CD14-positive monocyte (primary cell): Measurements from ENCODE around the gene ANGPTL4. TPM values are rescaled to one million over a fixed set of nuclear protein-coding genes. Genes with fewer than 3 reads are reported as not detected.
A peak's percentile ranks its signal among the peaks of the same experiment; 100 is the strongest.
"Not testable (repeated sequence)": the region's sequence is repeated elsewhere in the genome, so short reads cannot be mapped to it uniquely, and the experiment has no call there.

Source experiments
- DNase-seq, 3 donors: peaks; one replicate each; pipeline ENCODE4 v3.0.0-alpha.2; 2011 to 2022
- H2AFZ ChIP-seq: 2 replicates; pipeline ENCODE4 v1.6.0; 2012; ENCODE audit warnings: mild to moderate bottlenecking, low read depth, low read length, inconsistent platforms; ENCODE audit not compliant: insufficient read depth, poor library complexity, severe bottlenecking
- H3K27ac ChIP-seq, 2 donors: 1 replicate in 1 of 2; 2 replicates in 1 of 2; pipeline ENCODE4 v1.5.1; 2012 to 2013; ENCODE audit warnings: low read length in 2 of 2, control low read depth in 1 of 2, inconsistent platforms in 1 of 2, low read depth in 1 of 2, mild to moderate bottlenecking in 1 of 2
- H3K27me3 ChIP-seq, 2 donors: one replicate each; pipeline versions ENCODE4 v1.6.0 to v1.6.1; 2011 to 2013; ENCODE audit warnings: low read length in 2 of 2; ENCODE audit not compliant: control insufficient read depth in 2 of 2, insufficient read depth in 2 of 2
- H3K36me3 ChIP-seq, 2 donors: replicated peaks in 1 of 2; 1 replicate in 1 of 2; 2 replicates in 1 of 2; pipeline versions ENCODE4 v1.5.1 to v1.6.1; 2012 to 2013; ENCODE audit warnings: low read length in 2 of 2, control low read depth in 1 of 2, inconsistent platforms in 1 of 2, mild to moderate bottlenecking in 1 of 2; ENCODE audit not compliant: insufficient read depth in 2 of 2, control insufficient read depth in 1 of 2
- H3K4me1 ChIP-seq, 2 donors: 1 replicate in 1 of 2; 2 replicates in 1 of 2; pipeline versions ENCODE4 v1.5.1 to v1.6.1; 2012 to 2013; ENCODE audit warnings: low read length in 2 of 2, control low read depth in 1 of 2, inconsistent platforms in 1 of 2, mild to moderate bottlenecking in 1 of 2, moderate library complexity in 1 of 2; ENCODE audit not compliant: insufficient read depth in 2 of 2, control insufficient read depth in 1 of 2
- H3K4me2 ChIP-seq: replicated peaks from 2 replicates; pipeline ENCODE3; 2012; ENCODE audit warnings: low read length, moderate library complexity, mild to moderate bottlenecking; ENCODE audit not compliant: poor library complexity, severe bottlenecking; ENCODE audit errors: extremely low read depth
- H3K4me3 ChIP-seq, 3 experiments: fragments of 200-600 bp in 1 of 3; sonication (generic) in 1 of 3; replicated peaks in 1 of 3; 1 replicate in 2 of 3; 2 replicates in 1 of 3; pipeline ENCODE4 v1.5.1; 2011 to 2013; ENCODE audit warnings: low read length in 3 of 3, mild to moderate bottlenecking in 3 of 3, control low read depth in 2 of 3, low read depth in 2 of 3, inconsistent platforms in 1 of 3, moderate library complexity in 1 of 3
- H3K79me2 ChIP-seq: 2 replicates; pipeline ENCODE4 v1.6.0; 2012; ENCODE audit warnings: mild to moderate bottlenecking, control low read depth, inconsistent platforms, low read length, moderate library complexity; ENCODE audit not compliant: insufficient read depth
- H3K9ac ChIP-seq: 2 replicates; pipeline ENCODE4 v1.6.0; 2017; ENCODE audit warnings: low read length, mild to moderate bottlenecking; ENCODE audit not compliant: insufficient read depth, poor library complexity, severe bottlenecking
- H3K9me3 ChIP-seq, 2 donors: replicated peaks in 1 of 2; 1 replicate in 1 of 2; 2 replicates in 1 of 2; pipeline versions ENCODE4 v1.5.1 to v1.6.1; 2012 to 2013; ENCODE audit warnings: low read length in 2 of 2, control low read depth in 1 of 2; ENCODE audit not compliant: control insufficient read depth in 1 of 2, insufficient read depth in 1 of 2
- H4K20me1 ChIP-seq: 2 replicates; pipeline ENCODE4 v1.6.0; 2012; ENCODE audit warnings: mild to moderate bottlenecking, low read length, control low read depth, moderate library complexity; ENCODE audit not compliant: insufficient read depth
- H3K27ac Mint-ChIP-seq, 7 donors: one replicate each; pipeline ENCODE4 v1.8.0; 2020; ENCODE audit warnings: mild to moderate bottlenecking in 7 of 7, mixed read lengths in 7 of 7, moderate library complexity in 6 of 7, inconsistent platforms in 2 of 7
- H3K27me3 Mint-ChIP-seq, 3 donors: one replicate each; pipeline ENCODE4 v1.8.0; 2021 to 2022; ENCODE audit warnings: low read depth in 3 of 3, mild to moderate bottlenecking in 3 of 3, mixed read lengths in 3 of 3, moderate library complexity in 3 of 3, inconsistent platforms in 1 of 3
- H3K36me3 Mint-ChIP-seq, 2 donors: one replicate each; pipeline ENCODE4 v1.8.0; 2020; ENCODE audit warnings: mixed read lengths in 2 of 2, inconsistent platforms in 1 of 2, mild to moderate bottlenecking in 1 of 2
- H3K4me1 Mint-ChIP-seq: one replicate; pipeline ENCODE4 v1.8.0; 2020; ENCODE audit warnings: mild to moderate bottlenecking, mixed read lengths
- H3K4me3 Mint-ChIP-seq, 2 donors: one replicate each; pipeline ENCODE4 v1.8.0; 2020; ENCODE audit warnings: mild to moderate bottlenecking in 2 of 2, mixed read lengths in 2 of 2, moderate library complexity in 1 of 2
- H3K9me3 Mint-ChIP-seq, 7 donors: one replicate each; pipeline ENCODE4 v1.8.0; 2020 to 2022; ENCODE audit warnings: mixed read lengths in 7 of 7, mild to moderate bottlenecking in 6 of 7, moderate library complexity in 6 of 7, inconsistent platforms in 2 of 7
- CTCF ChIP-seq: fragments of 200-600 bp; IDR thresholded peaks from one replicate; pipeline ENCODE4 v1.8.0; 2022; ENCODE audit warnings: antibody characterized with exemption, mild to moderate bottlenecking
- WGBS: methylation state at CpG from one replicate; pipeline ENCODE4 v1.1.5; 2013; ENCODE audit warnings: missing lambda C conversion rate; ENCODE audit not compliant: insufficient coverage; 5-methylcytosine and 5-hydroxymethylcytosine counted together
- intact Hi-C, 2 donors: fragments of 100-400 bp; cut with micrococcal nuclease; formaldehyde crosslinking; loops; one replicate each; pipeline versions ENCODE4 v1.15.0 to v1.15.1; 2023
- polyA plus RNA-seq, 3 donors: library from polyadenylated mRNA; depleted of rRNA in 1 of 3; unstranded in 2 of 3; stranded (reverse) in 1 of 3; fragments of 300-500 nt in 2 of 3; fragments of >200 nt in 1 of 3; fragmentation: Illumina TruSeq in 2 of 3; gene quantifications; 1 replicate in 2 of 3; 2 replicates in 1 of 3; pipeline ENCODE4 v1.2.3, GENCODE V29; 2012 to 2021

The ANGPTL4 gene
- polyA plus RNA-seq, 3 donors, result not detected

GRCh38 chr19:8373867-8374813, 10.2 kb downstream of the ANGPTL4 start:
- no peak overlapping the region for H3K4me2 ChIP-seq
- 94% methylated on average over 17 of the region's 26 CpGs for WGBS
- no peak for DNase-seq
- no peak overlapping the region for H3K27ac ChIP-seq
- H3K9me3 ChIP-seq, result no peaks in the 10 kb centered on the region
- no peak overlapping the region for H3K27ac Mint-ChIP-seq
- H3K4me1 Mint-ChIP-seq, result no peaks in the 10 kb centered on the region
- no peaks in the 10 kb centered on the region for H3K36me3 ChIP-seq
- peaks cover 0 to 2% (median 1%) of the 10 kb centered on the region in 3 donors for H3K27me3 Mint-ChIP-seq
- H3K4me1 ChIP-seq, result no peaks in the 10 kb centered on the region
- no peaks in the 10 kb centered on the region for H3K79me2 ChIP-seq
- no peak overlapping the region for H3K9ac ChIP-seq
- H3K36me3 Mint-ChIP-seq, result peaks cover 15 to 27% of the 10 kb centered on the region in 2 donors
- H3K27me3 ChIP-seq, result no peaks in the 10 kb centered on the region
- H3K4me3 ChIP-seq, result no peak overlapping the region
- H4K20me1 ChIP-seq, result no peaks in the 10 kb centered on the region
- no peak overlapping the region for H3K4me3 Mint-ChIP-seq
- intact Hi-C loops, result no loop called here
- no peak for TF ChIP-seq CTCF
- H2AFZ ChIP-seq, result no peak overlapping the region
- peaks cover 0 to 4% (median 3%) of the 10 kb centered on the region in 7 donors for H3K9me3 Mint-ChIP-seq

- H3K27me3 Mint-ChIP-seq, H3K27me3 ChIP-seq, H4K20me1 ChIP-seq, intact Hi-C loops, H3K36me3 ChIP-seq, H3K4me1 Mint-ChIP-seq, H3K4me1 ChIP-seq, DNase-seq, H3K79me2 ChIP-seq, H3K9me3 Mint-ChIP-seq, H3K9ac ChIP-seq, H3K4me3 Mint-ChIP-seq, H3K9me3 ChIP-seq, H3K4me3 ChIP-seq, H3K27ac Mint-ChIP-seq, H2AFZ ChIP-seq, H3K4me2 ChIP-seq, H3K27ac ChIP-seq: not testable (repeated sequence)
- H3K36me3 Mint-ChIP-seq, result peaks cover 20 to 33% of the 10 kb centered on the region in 2 donors
- 97% methylated on average over 31 of the region's 32 CpGs for WGBS
These were observed 11.8 kb downstream of the ANGPTL4 start for GRCh38 chr19:8375766-8376165.

- Mint-ChIP-seq H3K27ac (peak overlapping the region in 1 of 7 donors; percentile 66), H3K36me3 (peaks cover 23 to 33% of the 10 kb centered on the region in 2 donors)
- H3K36me3 ChIP-seq, H4K20me1 ChIP-seq, H3K4me1 Mint-ChIP-seq, intact Hi-C loops, H3K27me3 ChIP-seq, H3K4me3 Mint-ChIP-seq, H3K27ac ChIP-seq, H3K9me3 Mint-ChIP-seq, H3K4me2 ChIP-seq, H3K4me3 ChIP-seq, H3K9ac ChIP-seq, DNase-seq, H3K79me2 ChIP-seq, H3K4me1 ChIP-seq, H3K9me3 ChIP-seq, H3K27me3 Mint-ChIP-seq, H2AFZ ChIP-seq: not testable (repeated sequence)
- 100% methylated on average over 4 of the region's 10 CpGs for WGBS
These were observed 12.5 kb downstream of the ANGPTL4 start for GRCh38 chr19:8376373-8376974.
